Natural killer cell (primary cell): ENCODE measurements around the gene TMEM119. TPM values are rescaled to one million over a fixed set of nuclear protein-coding genes. Genes with fewer than 3 reads are reported as not detected.
"Not testable (repeated sequence)": the region's sequence is repeated elsewhere in the genome, so short reads cannot be mapped to it uniquely, and the experiment has no call there.

Experiments used
- ATAC-seq, 3 donors: fragments of 150-1000 bp in 2 of 3; fragments of 200-7000 bp in 1 of 3; cut with Tn5 transposase; 1 replicate in 1 of 3; 2 replicates in 2 of 3; pipeline ENCODE4 v1.10.0; 2021; ENCODE audit warnings: mild to moderate bottlenecking in 2 of 3, moderate library complexity in 2 of 3
- DNase-seq, 2 donors: peaks; one replicate each; pipeline versions ENCODE4 v3.0.0 to v3.0.0-alpha.2; 2013 to 2021; ENCODE audit warnings: mixed read lengths in 1 of 2
- H3K27ac ChIP-seq: one replicate; pipeline ENCODE4 v1.5.1; 2013; ENCODE audit warnings: mild to moderate bottlenecking, low read length
- H3K27me3 ChIP-seq: one replicate; pipeline ENCODE4 v1.6.1; 2013; ENCODE audit warnings: low read length; ENCODE audit not compliant: control insufficient read depth, insufficient read depth
- H3K36me3 ChIP-seq: one replicate; pipeline ENCODE4 v1.6.1; 2013; ENCODE audit warnings: low read length; ENCODE audit not compliant: control insufficient read depth, insufficient read depth
- H3K4me1 ChIP-seq: one replicate; pipeline ENCODE4 v1.6.1; 2013; ENCODE audit warnings: low read length; ENCODE audit not compliant: control insufficient read depth, insufficient read depth
- H3K4me3 ChIP-seq: one replicate; pipeline ENCODE4 v1.5.1; 2013; ENCODE audit warnings: low read length
- H3K9me3 ChIP-seq: one replicate; pipeline ENCODE4 v1.6.1; 2013; ENCODE audit warnings: low read length; ENCODE audit not compliant: control insufficient read depth, insufficient read depth
- H3K27ac Mint-ChIP-seq, 2 donors: one replicate each; pipeline ENCODE4 v1.8.0; 2022; ENCODE audit warnings: mild to moderate bottlenecking in 2 of 2, mixed read lengths in 2 of 2, moderate library complexity in 1 of 2
- H3K27me3 Mint-ChIP-seq, 2 donors: one replicate each; pipeline ENCODE4 v1.8.0; 2022; ENCODE audit warnings: low read depth in 2 of 2, mixed read lengths in 2 of 2
- H3K36me3 Mint-ChIP-seq: one replicate; pipeline ENCODE4 v1.8.0; 2022; ENCODE audit warnings: mixed read lengths
- H3K4me1 Mint-ChIP-seq, 2 donors: one replicate each; pipeline ENCODE4 v1.8.0; 2022; ENCODE audit warnings: mixed read lengths in 2 of 2
- H3K4me3 Mint-ChIP-seq: one replicate; pipeline ENCODE4 v1.8.0; 2022; ENCODE audit warnings: mild to moderate bottlenecking, moderate library complexity, mixed read lengths
- H3K9me3 Mint-ChIP-seq, 2 donors: one replicate each; pipeline ENCODE4 v1.8.0; 2022; ENCODE audit warnings: mixed read lengths in 2 of 2
- WGBS: methylation state at CpG from one replicate; pipeline ENCODE4 v1.1.7; 2013; ENCODE audit warnings: missing lambda C conversion rate; ENCODE audit not compliant: insufficient coverage; 5-methylcytosine and 5-hydroxymethylcytosine counted together
- intact Hi-C: fragments of 100-400 bp; cut with micrococcal nuclease; formaldehyde crosslinking; loops from one replicate; pipeline ENCODE4 v1.14.2; 2022
- total RNA-seq, 4 donors: library from RNA; stranded (reverse); fragments of 120-200 nt in 1 of 4; gene quantifications; one replicate each; pipeline versions ENCODE4 v1.2.3 to v1.2.4, GENCODE V29; 2013 to 2022
- TF ChIP-seq, protein P1 (sequence below): fragments of 200-600 bp; IDR thresholded peaks from one replicate; pipeline ENCODE4 v1.8.0; 2022; ENCODE audit warnings: antibody characterized with exemption

TMEM119 gene
- total RNA-seq, 3 donors from 2014 or later (not counting 1 experiment from before 2014, with no cell fraction given), result 0.70 to 3.4 (median 0.71) TPM

DNA sequence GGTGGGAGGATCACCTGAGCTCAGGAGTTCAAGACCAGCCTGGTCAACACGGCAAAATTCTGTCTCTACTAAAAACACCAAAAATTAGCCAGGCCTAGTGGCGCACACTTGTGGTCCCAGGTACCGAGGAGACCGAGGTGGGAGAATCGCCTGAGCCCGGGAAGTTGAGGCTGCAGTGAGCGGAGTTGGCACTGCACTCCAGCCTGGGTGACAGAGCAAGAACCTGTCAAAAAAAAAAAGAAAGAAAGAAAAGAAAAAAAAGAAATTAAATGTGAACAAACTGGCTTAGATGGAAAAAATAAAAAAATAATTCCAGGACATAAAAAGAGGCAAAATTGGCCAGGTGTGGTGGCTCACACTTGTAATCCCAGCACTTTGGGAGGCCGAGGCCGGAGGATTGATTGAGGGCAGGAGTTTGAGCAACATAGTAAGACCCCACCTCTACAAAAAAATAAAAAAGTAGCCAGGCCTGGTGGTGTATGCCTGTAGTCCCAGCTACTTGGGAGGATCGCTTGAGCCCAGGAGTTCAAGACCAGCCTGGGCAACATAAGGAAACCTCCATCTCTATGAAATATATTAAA, 3.5 kb downstream of the TMEM119 start:
- intact Hi-C loops, result no loop called here
- WGBS, result 97% methylated on average over 9 of the region's 10 CpGs
- ATAC-seq (no peak), DNase-seq (no peak)
- H3K27ac ChIP-seq, result no peak overlapping the region
- H3K36me3 ChIP-seq, result no peaks in the 10 kb centered on the region
- H3K27me3 Mint-ChIP-seq, result no peaks in the 10 kb centered on the region
- H3K27me3 ChIP-seq, result no peaks in the 10 kb centered on the region
- no peak overlapping the region for H3K4me3 Mint-ChIP-seq
- H3K36me3 Mint-ChIP-seq, result no peaks in the 10 kb centered on the region
- TF ChIP-seq, protein P1, sequence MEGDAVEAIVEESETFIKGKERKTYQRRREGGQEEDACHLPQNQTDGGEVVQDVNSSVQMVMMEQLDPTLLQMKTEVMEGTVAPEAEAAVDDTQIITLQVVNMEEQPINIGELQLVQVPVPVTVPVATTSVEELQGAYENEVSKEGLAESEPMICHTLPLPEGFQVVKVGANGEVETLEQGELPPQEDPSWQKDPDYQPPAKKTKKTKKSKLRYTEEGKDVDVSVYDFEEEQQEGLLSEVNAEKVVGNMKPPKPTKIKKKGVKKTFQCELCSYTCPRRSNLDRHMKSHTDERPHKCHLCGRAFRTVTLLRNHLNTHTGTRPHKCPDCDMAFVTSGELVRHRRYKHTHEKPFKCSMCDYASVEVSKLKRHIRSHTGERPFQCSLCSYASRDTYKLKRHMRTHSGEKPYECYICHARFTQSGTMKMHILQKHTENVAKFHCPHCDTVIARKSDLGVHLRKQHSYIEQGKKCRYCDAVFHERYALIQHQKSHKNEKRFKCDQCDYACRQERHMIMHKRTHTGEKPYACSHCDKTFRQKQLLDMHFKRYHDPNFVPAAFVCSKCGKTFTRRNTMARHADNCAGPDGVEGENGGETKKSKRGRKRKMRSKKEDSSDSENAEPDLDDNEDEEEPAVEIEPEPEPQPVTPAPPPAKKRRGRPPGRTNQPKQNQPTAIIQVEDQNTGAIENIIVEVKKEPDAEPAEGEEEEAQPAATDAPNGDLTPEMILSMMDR, result no peak
- H3K27ac Mint-ChIP-seq, result no peak overlapping the region
- H3K9me3 ChIP-seq, result no peaks in the 10 kb centered on the region
- H3K4me1 ChIP-seq, result no peaks in the 10 kb centered on the region
- no peaks in the 10 kb centered on the region for H3K9me3 Mint-ChIP-seq
- H3K4me1 Mint-ChIP-seq, result peaks cover 0 to 9% of the 10 kb centered on the region in 2 donors
- no peak overlapping the region for H3K4me3 ChIP-seq

DNA sequence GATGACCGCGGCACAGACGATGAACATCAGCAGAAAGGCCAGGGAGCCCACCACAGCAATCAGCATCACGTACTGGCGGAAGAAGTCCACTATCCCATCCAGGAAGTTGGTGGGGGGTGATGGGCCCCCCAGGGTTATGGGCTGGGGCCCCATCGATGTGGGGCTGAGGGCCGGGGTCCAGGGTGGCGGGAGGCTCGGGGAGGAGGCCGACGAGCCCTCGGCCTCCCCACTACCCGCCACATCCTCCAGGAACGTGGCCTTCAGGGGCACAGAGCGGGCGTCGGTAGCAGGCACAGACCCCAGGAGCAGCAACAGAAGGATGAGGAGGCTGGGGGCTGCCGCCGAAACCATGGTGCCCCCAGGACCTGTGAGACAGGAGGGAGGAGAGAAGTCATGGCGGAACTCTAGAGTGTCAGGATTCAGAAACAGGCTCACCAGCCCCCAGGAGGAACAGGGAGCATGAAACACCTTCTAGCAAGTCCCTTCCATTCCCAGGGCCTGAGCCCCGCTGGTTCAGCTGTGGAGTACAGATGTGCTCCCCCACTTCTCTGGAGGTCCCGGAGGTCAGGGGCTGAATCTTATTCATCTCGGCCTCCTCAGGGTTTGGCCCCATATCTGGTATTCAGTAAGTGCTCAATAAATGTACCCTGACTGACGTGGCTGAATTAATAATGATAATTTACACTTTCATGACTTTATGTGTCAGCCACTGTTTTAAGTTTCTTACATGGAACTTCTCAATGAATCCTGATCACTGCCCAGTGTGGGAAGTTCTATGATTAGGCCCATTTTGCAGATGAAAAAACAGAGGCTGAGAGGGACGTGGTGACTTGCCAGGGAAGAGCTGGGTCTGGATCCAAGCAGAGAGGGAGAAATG, 5.6 kb downstream of the TMEM119 start:
- H3K4me3 Mint-ChIP-seq, result no peak overlapping the region
- H3K27ac Mint-ChIP-seq, result no peak overlapping the region
- no peaks in the 10 kb centered on the region for H3K9me3 ChIP-seq
- TF ChIP-seq, protein P1, result no peak
- no peaks in the 10 kb centered on the region for H3K4me1 ChIP-seq
- H3K4me3 ChIP-seq, result no peak overlapping the region
- intact Hi-C loops, result no loop called here
- no peaks in the 10 kb centered on the region for H3K9me3 Mint-ChIP-seq
- no peak overlapping the region for H3K27ac ChIP-seq
- no peaks in the 10 kb centered on the region for H3K27me3 ChIP-seq
- peaks cover 0 to 1% of the 10 kb centered on the region in 2 donors for H3K4me1 Mint-ChIP-seq
- H3K27me3 Mint-ChIP-seq, result no peaks in the 10 kb centered on the region
- no peaks in the 10 kb centered on the region for H3K36me3 Mint-ChIP-seq
- no peaks in the 10 kb centered on the region for H3K36me3 ChIP-seq
- 92% methylated on average over 25 of the region's 25 CpGs for WGBS
- DNase-seq (no peak), ATAC-seq (no peak)

DNA sequence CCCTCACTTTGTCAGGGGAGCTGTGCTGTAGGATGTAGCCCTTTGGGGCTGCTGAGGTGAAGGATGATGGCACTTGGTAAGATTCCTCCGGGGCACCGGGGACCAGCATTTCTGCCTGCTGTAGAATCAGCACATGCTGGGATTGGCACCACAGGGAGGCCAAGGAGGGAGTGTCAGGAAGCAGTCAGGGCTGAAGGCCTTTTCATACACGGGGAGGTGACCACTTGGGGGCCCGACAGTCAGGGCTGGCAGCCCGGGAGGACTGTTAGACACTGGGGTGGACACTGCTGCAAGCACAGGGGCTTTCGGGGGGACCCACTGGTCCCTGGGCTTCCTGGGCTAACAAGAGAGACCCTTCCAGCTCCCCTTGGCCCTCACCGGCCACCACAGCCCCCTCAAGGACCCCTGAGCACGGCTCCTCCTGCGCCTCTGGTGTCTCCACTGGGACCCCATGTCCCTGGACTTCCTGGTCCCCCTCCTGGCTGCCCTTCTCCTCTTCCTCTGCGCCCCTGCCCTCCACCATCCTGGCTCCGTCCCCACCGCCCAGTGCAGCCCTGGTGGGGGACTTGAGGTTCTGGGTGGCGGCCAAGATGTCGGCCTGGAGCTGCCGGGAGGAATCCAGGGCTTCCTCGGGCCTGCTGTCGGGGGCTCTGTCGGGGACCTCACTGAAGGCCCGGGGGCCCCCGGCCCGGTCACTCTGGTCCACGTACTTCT, 6.5 kb downstream of the TMEM119 start:
- Mint-ChIP-seq H3K27me3 (no peaks in the 10 kb centered on the region), H3K27ac (no peak overlapping the region), H3K4me3 (no peak overlapping the region), H3K36me3 (no peaks in the 10 kb centered on the region), H3K9me3 (no peaks in the 10 kb centered on the region), H3K4me1 (no peaks in the 10 kb centered on the region)
- ATAC-seq (no peak), DNase-seq (no peak)
- no peaks in the 10 kb centered on the region for H3K9me3 ChIP-seq
- H3K36me3 ChIP-seq, result no peaks in the 10 kb centered on the region
- no peaks in the 10 kb centered on the region for H3K27me3 ChIP-seq
- no peak overlapping the region for H3K4me3 ChIP-seq
- WGBS, result 94% methylated on average over 22 of the region's 22 CpGs
- TF ChIP-seq, protein P1, result no peak
- no peak overlapping the region for H3K27ac ChIP-seq
- H3K4me1 ChIP-seq, result no peaks in the 10 kb centered on the region
- intact Hi-C loops, result no loop called here

DNA sequence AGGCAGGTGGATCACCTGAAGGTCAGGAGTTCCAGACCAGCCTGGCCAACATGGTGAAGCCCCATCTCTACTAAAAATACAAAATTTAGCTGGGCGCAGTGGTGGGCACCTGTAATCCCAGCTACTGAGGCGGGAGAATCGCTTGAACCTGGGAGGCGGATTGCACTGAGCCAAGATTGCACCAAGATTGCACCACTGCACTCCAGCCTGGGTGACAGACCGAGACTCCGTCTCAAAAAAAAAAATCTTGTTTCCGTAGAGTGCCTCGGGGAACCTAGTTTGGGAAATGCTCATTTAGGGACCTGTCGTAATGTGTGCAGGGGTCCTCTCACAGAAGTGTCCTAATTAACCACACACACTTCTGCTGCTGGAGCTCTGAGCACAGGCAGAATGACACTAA, 7.4 kb downstream of the TMEM119 start:
- H3K4me3 Mint-ChIP-seq, H3K4me1 ChIP-seq, H3K9me3 ChIP-seq, intact Hi-C loops, H3K36me3 Mint-ChIP-seq, H3K27me3 ChIP-seq, H3K9me3 Mint-ChIP-seq, ATAC-seq, H3K36me3 ChIP-seq, DNase-seq, H3K4me1 Mint-ChIP-seq, H3K27ac ChIP-seq, H3K27me3 Mint-ChIP-seq, H3K27ac Mint-ChIP-seq, H3K4me3 ChIP-seq: not testable (repeated sequence)
- WGBS, result 95% methylated on average over 9 of the region's 9 CpGs
